ENCODE results near the gene ABCC11. TPM values are rescaled to one million over a fixed set of nuclear protein-coding genes. Genes with fewer than 3 reads are reported as not detected.

ABCC11 gene
- total RNA-seq, 6 experiments from 2014 or later: 2.1 to 7.6 (median 3.3) TPM

DNA sequence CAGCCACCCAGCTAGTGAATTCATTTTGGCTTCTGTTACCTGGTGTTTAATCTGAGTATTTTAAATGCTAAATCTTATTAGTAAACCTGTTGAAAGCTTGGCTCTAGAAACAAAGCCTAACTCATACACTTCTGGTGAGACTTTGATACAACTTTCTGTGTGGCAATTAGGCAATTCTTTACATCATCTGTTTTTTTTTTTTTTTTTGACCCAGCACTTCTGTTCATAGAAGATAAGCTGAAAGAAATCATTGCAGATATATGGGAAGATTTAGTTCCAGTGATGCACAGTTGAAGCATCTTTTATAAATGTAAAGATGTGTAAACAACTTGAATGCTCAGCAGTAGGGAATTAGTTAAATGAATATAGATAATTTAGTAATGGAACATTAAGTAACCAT lies 21.7 kb upstream of the ABCC11 start:
- Histone ChIP-seq H3K4me1 (peaks cover 0 to 3% (median 0%) of the 10 kb centered on the region in 4 donors), H3K36me3 (peaks cover 0 to 40% (median 16%) of the 10 kb centered on the region in 4 donors), H3K4me3 (no peak overlapping the region), H3K27me3 (no peaks in the 10 kb centered on the region), H3K27ac (no peak overlapping the region), H3K9me3 (no peaks in the 10 kb centered on the region)
- DNase-seq (no peak), ATAC-seq (peak in 1 of 4 donors; percentile 22)
- TF ChIP-seq, protein P1, sequence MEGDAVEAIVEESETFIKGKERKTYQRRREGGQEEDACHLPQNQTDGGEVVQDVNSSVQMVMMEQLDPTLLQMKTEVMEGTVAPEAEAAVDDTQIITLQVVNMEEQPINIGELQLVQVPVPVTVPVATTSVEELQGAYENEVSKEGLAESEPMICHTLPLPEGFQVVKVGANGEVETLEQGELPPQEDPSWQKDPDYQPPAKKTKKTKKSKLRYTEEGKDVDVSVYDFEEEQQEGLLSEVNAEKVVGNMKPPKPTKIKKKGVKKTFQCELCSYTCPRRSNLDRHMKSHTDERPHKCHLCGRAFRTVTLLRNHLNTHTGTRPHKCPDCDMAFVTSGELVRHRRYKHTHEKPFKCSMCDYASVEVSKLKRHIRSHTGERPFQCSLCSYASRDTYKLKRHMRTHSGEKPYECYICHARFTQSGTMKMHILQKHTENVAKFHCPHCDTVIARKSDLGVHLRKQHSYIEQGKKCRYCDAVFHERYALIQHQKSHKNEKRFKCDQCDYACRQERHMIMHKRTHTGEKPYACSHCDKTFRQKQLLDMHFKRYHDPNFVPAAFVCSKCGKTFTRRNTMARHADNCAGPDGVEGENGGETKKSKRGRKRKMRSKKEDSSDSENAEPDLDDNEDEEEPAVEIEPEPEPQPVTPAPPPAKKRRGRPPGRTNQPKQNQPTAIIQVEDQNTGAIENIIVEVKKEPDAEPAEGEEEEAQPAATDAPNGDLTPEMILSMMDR (IDR thresholded peaks at IDR 0.05): no peak
- no peak for TF ChIP-seq POLR2A (IDR thresholded peaks at IDR 0.05)
- intact Hi-C loops (cut with DNase I): no loop called here

DNA sequence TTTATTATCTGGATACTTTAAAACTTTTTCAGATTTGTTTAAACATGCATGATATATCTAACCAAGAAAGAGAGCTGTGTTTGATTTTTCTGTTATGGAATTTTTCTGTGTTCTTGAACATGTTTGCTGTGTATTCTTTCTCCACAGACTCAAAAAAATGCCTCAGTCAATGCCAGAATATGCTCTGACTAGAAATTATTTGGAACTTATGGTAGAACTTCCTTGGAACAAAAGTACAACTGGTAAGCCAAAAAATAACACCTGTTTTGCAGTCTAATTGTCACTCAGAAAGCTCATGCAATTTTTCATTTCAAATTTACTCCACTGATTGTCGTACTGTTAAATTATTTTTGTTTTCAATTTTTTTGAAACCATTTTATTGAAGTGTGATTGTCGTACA lies 15.3 kb upstream of the ABCC11 start:
- no peak overlapping the region for H3K4me3 ChIP-seq
- no peaks in the 10 kb centered on the region for H3K4me1 ChIP-seq
- TF ChIP-seq, protein P1 (IDR thresholded peaks at IDR 0.05): no peak
- no peak for TF ChIP-seq POLR2A (IDR thresholded peaks at IDR 0.05)
- H3K27ac ChIP-seq: no peak overlapping the region
- DNase-seq (no peak), ATAC-seq (no peak)
- no peaks in the 10 kb centered on the region for H3K9me3 ChIP-seq
- intact Hi-C loops (cut with DNase I): no loop called here
- peaks cover 16 to 68% (median 39%) of the 10 kb centered on the region in 4 donors for H3K36me3 ChIP-seq
- WGBS (ENCODE audit: insufficient coverage, low coverage, low lambda C conversion rate, missing lambda C conversion rate): 86% methylated on average over 2 of the region's 2 CpGs
- no peaks in the 10 kb centered on the region for H3K27me3 ChIP-seq

DNA sequence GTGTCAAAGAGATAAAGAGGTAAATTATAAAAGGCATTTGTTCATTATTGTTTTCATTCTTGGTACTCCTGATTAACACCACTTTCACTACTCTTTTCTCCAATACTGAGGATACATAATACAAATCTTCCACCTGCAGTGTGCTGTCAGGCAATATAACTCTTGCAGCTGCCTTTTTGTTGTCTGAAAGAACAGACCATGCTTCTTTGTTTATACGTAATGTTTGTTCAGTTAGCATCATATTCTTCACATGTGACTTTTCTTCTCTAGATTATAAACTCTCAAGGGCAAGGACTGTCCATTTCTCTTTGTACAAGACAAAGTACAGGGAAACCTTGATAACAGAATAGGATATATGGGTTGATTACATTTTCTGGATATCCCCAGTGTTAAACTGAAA lies 14.2 kb upstream of the ABCC11 start:
- H3K4me3 ChIP-seq: no peak overlapping the region
- DNase-seq: no peak
- no peak for ATAC-seq
- WGBS (ENCODE audit: insufficient coverage, low coverage, low lambda C conversion rate, missing lambda C conversion rate): 100% methylated on average over 1 of the region's 1 CpG
- intact Hi-C loops (cut with DNase I): no loop called here
- no peaks in the 10 kb centered on the region for H3K9me3 ChIP-seq
- H3K27ac ChIP-seq: no peak overlapping the region
- TF ChIP-seq, protein P1 (IDR thresholded peaks at IDR 0.05): no peak
- no peak for TF ChIP-seq POLR2A (IDR thresholded peaks at IDR 0.05)
- H3K27me3 ChIP-seq: no peaks in the 10 kb centered on the region
- peaks cover 16 to 77% (median 40%) of the 10 kb centered on the region in 4 donors for H3K36me3 ChIP-seq
- H3K4me1 ChIP-seq: no peaks in the 10 kb centered on the region

DNA sequence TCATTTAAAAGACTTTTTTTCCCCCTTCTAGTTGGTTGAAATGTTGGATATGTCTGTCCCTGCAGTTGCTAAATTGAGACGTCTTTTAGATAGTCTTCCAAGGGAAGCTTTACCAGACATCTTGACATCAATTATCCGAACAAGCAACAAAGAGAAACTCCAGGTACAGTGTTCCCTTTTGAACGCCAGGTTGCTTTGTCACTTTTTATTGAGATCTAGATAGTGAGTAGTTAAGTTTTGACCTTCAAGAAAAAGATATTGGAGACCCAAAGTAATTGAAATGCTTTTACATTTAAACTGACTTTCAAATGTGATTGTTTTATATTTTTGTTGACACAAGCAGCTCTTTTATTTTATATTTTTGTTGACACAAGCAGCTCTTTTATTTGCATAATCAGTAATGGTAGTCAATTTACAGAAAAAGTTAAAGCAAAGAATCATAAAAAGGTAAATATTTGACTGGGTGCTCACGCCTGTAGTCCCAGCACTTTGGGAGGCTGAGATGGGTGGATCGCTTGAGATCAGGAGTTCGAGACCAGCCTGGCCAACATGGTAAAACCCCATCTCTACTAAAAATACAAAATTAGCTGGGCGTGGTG lies 9.3 kb upstream of the ABCC11 start:
- H3K4me3 ChIP-seq: no peak overlapping the region
- DNase-seq: no peak
- intact Hi-C loops (cut with DNase I): loop anchor here in 1 of 2 donors (10.0 kb wide), 2 partner anchors 48 to 278 kb away; no protein-coding TSS in a partner anchor
- peaks cover 0 to 9% (median 3%) of the 10 kb centered on the region in 4 donors for H3K4me1 ChIP-seq
- H3K27me3 ChIP-seq: no peaks in the 10 kb centered on the region
- H3K36me3 ChIP-seq: peaks cover 6 to 83% (median 41%) of the 10 kb centered on the region in 4 donors
- no peaks in the 10 kb centered on the region for H3K9me3 ChIP-seq
- no peak overlapping the region for H3K27ac ChIP-seq
- 80% methylated on average over 5 of the region's 7 CpGs for WGBS (ENCODE audit: insufficient coverage, low coverage, low lambda C conversion rate, missing lambda C conversion rate)
- no peak for TF ChIP-seq POLR2A (IDR thresholded peaks at IDR 0.05)
- TF ChIP-seq, protein P1 (IDR thresholded peaks at IDR 0.05): no peak
- ATAC-seq: no peak

All from right lobe of liver (tissue), 6 donors.